Transverse colon (tissue), 4 donors: ENCODE data around the gene CIT. TPM values are rescaled to one million over a fixed set of nuclear protein-coding genes. Genes with fewer than 3 reads are reported as not detected.
A peak's percentile ranks its signal among the peaks of the same experiment; 100 is the strongest.

Experiments
- DNase-seq: peaks from one replicate; pipeline ENCODE4 v3.0.0-alpha.2; 2019
- H3K27ac ChIP-seq, 4 donors: fragments of 200-600 bp; sonication (generic); 2 replicates each; pipeline ENCODE4 v1.5.1; 2016 to 2018; ENCODE audit warnings: inconsistent platforms in 4 of 4
- H3K27me3 ChIP-seq: fragments of 200-600 bp; sonication (generic); 2 replicates; pipeline ENCODE4 v1.5.1; 2017; ENCODE audit warnings: inconsistent platforms
- H3K36me3 ChIP-seq, 4 donors: fragments of 200-600 bp; sonication (generic); 2 replicates each; pipeline ENCODE4 v1.5.1; 2017 to 2019; ENCODE audit warnings: inconsistent platforms in 4 of 4
- H3K4me1 ChIP-seq, 4 donors: fragments of 200-600 bp; sonication (generic); 2 replicates each; pipeline ENCODE4 v1.5.1; 2017 to 2020; ENCODE audit warnings: inconsistent platforms in 4 of 4
- H3K4me3 ChIP-seq, 4 donors: fragments of 200-600 bp; sonication (generic); 1 replicate in 1 of 4; 2 replicates in 3 of 4; pipeline versions ENCODE4 v1.5.1 to v1.6.1; 2017 to 2019; ENCODE audit warnings: inconsistent platforms in 4 of 4
- H3K9me3 ChIP-seq, 2 donors: fragments of 200-600 bp; sonication (generic); 2 replicates each; pipeline ENCODE4 v1.5.1; 2017 to 2019; ENCODE audit warnings: inconsistent platforms in 2 of 2
- CTCF ChIP-seq, 5 experiments: fragments of 200-600 bp in 3 of 5; fragments of 450-650 bp in 2 of 5; sonication (generic) in 3 of 5; IDR thresholded peaks; 1 replicate in 2 of 5; 2 replicates in 3 of 5; pipeline ENCODE4 v1.5.1; 2016 to 2017; ENCODE audit warnings: antibody characterized with exemption in 5 of 5, inconsistent platforms in 3 of 5, mild to moderate bottlenecking in 2 of 5, moderate library complexity in 1 of 5
- EP300 ChIP-seq: sonication (generic); formaldehyde crosslinking; IDR thresholded peaks from one replicate; pipeline ENCODE4 v1.6.1; 2017; ENCODE audit warnings: antibody characterized with exemption, low read depth
- POLR2A ChIP-seq: fragments of 450-650 bp; IDR thresholded peaks from one replicate; pipeline ENCODE4 v1.6.1; 2016; ENCODE audit warnings: antibody characterized with exemption, mild to moderate bottlenecking, moderate library complexity
- POLR2AphosphoS5 ChIP-seq, 3 donors: sonication (generic); formaldehyde crosslinking; IDR thresholded peaks; one replicate each; pipeline ENCODE4 v1.6.1; 2016; ENCODE audit warnings: antibody characterized with exemption in 3 of 3
- WGBS, 2 donors: methylation state at CpG; one replicate each; pipeline ENCODE4 v1.1.5; 2018; ENCODE audit warnings: low coverage in 1 of 2; 5-methylcytosine and 5-hydroxymethylcytosine counted together
- in situ Hi-C, 4 donors: fragments of 200-750 bp; cut with MboI; loops; one replicate each; pipeline versions ENCODE4 v1.15.0 to v1.15.1; 2017; ENCODE audit warnings: low sequenced_read_pairs in 3 of 4, low pct_ligation_motif_present in 1 of 4, low pct_unique_long_range_greater_than_20kb in 1 of 4
- intact Hi-C: fragments of 100-400 bp; cut with DNase I; formaldehyde crosslinking; loops from one replicate; pipeline ENCODE4 v1.15.1; 2023; ENCODE audit warnings: low total_unique reads
- total RNA-seq, 4 donors: library from RNA; depleted of rRNA; stranded (reverse); fragments of >200 nt; gene quantifications; one replicate each; pipeline ENCODE4 v1.1.0, GENCODE V29; 2016

CIT gene
- total RNA-seq, 4 donors from 2014 or later: 1.1 to 51.1 (median 7.1) TPM

GRCh38 chr12:119796292-119796691, 80.8 kb downstream of the CIT start:
- Histone ChIP-seq H3K9me3 (no peaks in the 10 kb centered on the region), H3K27me3 (no peaks in the 10 kb centered on the region), H3K4me3 (no peak overlapping the region), H3K27ac (no peak overlapping the region), H3K4me1 (no peaks in the 10 kb centered on the region), H3K36me3 (no peaks in the 10 kb centered on the region)
- no peak for DNase-seq
- in situ Hi-C loops: no loop called here
- intact Hi-C loops: no loop called here
- TF ChIP-seq CTCF (IDR thresholded peaks at IDR 0.05): no peak
- WGBS, 2 donors: 91 to 98% methylated on average over 4 of the region's 4 CpGs

- intact Hi-C loops: no loop called here
- H3K27ac ChIP-seq: no peak overlapping the region
- H3K36me3 ChIP-seq: no peaks in the 10 kb centered on the region
- DNase-seq: no peak
- H3K4me3 ChIP-seq: no peak overlapping the region
- no peaks in the 10 kb centered on the region for H3K27me3 ChIP-seq
- TF ChIP-seq POLR2A (no peak), EP300 (no peak), CTCF (IDR thresholded peaks at IDR 0.05) (no peak), POLR2AphosphoS5 (IDR thresholded peaks at IDR 0.05) (no peak)
- in situ Hi-C loops: no loop called here
- no peaks in the 10 kb centered on the region for H3K4me1 ChIP-seq
- H3K9me3 ChIP-seq: no peaks in the 10 kb centered on the region
- 93% methylated on average over 9 of the region's 9 CpGs; no CpG with 5 or more reads in 1 of the 2 donors for whole genome bisulfite sequencing, 2 donors
These were observed 85.7 kb downstream of the CIT start for GRCh38 chr12:119791453-119791852.

GRCh38 chr12:119788786-119789185, 88.3 kb downstream of the CIT start:
- in situ Hi-C loops (no loop called here), intact Hi-C loops (no loop called here)
- H3K9me3 ChIP-seq: no peaks in the 10 kb centered on the region
- H3K27me3 ChIP-seq: no peaks in the 10 kb centered on the region
- H3K36me3 ChIP-seq: no peaks in the 10 kb centered on the region
- TF ChIP-seq CTCF (IDR thresholded peaks at IDR 0.05) (no peak), POLR2A (no peak), POLR2AphosphoS5 (IDR thresholded peaks at IDR 0.05) (no peak), EP300 (no peak)
- 88 to 100% methylated on average over 1 of the region's 1 CpG for WGBS, 2 donors
- peak overlapping the region in 1 of 4 donors; percentile 12 for H3K27ac ChIP-seq
- H3K4me3 ChIP-seq: no peak overlapping the region
- no peaks in the 10 kb centered on the region for H3K4me1 ChIP-seq
- no peak for DNase-seq

- Histone ChIP-seq H3K9me3 (no peaks in the 10 kb centered on the region), H3K4me1 (no peaks in the 10 kb centered on the region), H3K4me3 (no peak overlapping the region), H3K27ac (no peak overlapping the region), H3K27me3 (no peaks in the 10 kb centered on the region), H3K36me3 (no peaks in the 10 kb centered on the region)
- no peak for DNase-seq
- in situ Hi-C loops (no loop called here), intact Hi-C loops (no loop called here)
- 96 to 100% methylated on average over 1 to 4 of the region's 4 CpGs for WGBS, 2 donors
- TF ChIP-seq POLR2AphosphoS5 (IDR thresholded peaks at IDR 0.05) (no peak), CTCF (IDR thresholded peaks at IDR 0.05) (no peak), POLR2A (no peak), EP300 (no peak)
These were observed 90.6 kb downstream of the CIT start for GRCh38 chr12:119786539-119786938.
